ENCODE data around the gene SDC1.

The SDC1 gene

DNA sequence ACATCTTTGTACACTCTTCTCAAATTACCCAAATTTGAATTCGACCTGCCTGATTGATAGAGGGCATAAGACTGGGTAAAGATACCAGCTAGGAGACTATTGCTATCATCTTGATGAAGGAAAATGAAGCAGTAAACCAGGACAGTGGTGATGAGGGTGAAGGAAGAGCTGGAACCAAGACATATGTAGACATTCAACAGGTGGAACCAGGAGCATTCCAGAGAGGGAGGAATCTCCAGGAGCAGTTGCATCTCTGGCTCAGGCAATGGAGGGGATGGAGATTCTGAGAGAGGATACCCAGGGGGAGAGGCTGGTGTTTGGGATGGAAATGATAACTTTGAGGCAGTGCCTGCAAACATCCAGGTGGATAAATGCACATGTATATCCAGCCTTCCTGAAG, 41.6 kb downstream of the SDC1 start:
- no peak for DNase-seq (ENCODE audit: low read depth)

DNA sequence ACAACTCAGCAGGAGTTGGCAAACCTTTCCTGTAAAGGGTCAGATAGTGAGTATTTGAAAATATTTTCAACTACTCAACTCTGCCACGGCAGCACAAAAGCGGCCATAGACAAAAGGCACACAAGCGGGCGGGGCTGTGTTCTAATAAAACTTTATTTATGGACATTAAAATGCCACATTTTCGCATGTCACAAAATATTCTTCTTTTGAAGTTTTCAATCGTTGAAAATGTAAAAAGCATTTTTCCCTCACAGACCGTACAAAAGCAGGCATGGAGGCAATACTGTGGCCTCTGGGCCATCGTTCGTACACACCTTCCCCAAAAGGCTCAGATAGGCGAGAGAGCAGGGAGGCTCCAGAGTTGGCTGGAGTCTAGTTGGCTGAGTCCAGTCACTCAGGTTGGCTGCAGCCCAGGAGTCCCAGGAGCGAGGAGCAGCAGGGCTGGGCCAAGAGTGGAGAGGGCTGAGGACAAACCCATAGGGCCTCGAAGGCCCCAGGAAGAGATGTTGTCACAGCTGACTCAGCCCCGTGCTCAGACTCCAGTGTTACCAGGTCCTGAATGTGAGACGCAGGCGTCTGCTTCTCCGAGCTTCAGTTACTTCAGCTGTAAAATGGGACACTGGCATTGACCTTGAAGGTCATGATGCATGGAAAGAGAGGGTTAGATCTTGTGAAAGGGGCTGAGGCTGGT, 42.5 kb downstream of the SDC1 start:
- no peak for DNase-seq (ENCODE audit: low read depth)

DNA sequence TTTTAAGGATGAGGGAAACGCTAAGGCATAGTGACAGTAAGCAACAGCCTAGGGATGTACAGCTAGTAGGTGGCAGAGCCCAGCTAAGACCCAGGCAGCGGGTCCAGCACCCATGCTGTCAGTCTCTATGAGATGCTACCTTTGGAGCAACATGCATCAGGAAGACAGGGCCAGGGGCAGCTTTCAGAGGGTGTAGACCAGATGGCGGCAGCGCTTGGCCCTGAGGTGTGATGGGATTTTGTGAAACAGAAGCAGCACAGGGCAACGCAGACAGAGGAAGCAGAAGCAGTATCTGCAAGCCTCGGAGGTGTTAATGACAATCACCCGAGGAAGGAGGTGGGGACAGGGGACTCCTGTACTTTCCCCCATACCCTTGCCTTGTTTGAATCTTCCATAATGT, 43.2 kb downstream of the SDC1 start:
- DNase-seq (ENCODE audit: low read depth): no peak

DNA sequence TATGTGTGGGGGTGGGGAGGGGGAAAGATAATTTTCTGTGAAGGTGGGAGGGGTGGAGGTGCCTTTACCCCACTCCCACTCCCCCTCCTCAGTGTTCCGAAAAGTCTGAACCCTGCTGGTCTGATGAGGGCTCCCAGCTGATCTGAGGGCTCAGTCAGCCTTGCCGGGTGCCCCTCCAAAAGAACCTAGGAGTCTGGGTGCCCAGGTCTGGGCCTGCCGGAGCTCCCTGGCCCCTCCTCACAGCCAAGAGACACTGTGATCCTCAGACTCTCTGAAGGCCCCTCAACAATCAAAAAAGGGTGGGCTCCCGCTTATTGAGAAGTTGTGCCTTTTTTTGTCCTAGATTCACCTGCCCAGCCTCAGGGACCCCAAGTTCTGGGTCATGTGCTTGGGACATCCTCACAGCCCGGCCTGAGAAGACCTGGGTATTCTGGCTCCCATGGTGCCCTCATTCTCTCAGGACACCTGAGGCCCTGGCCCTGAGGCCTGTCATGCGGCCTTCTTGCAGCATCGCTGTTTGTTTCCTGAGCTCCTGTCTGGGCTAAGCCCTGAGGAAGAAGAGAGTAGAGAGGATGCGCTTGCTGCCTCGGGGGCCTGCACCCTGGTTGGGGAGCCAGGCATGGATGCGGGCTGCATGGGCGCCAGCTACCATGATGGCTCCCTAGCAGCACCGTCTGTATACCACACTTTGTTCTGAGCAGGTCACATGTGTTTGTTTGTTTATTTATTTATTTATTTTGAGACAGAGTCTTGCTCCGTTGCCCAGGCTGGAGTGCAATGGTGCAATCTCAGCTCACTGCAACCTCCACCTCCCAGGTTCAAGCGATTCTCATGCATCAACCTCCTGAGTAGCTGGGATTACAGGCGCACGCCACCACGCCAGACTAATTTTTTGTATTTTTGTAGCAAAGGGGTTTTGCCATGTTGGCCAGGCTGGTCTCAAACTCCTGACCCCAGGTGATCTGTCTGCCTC, 44.0 kb downstream of the SDC1 start:
- no peak for DNase-seq (ENCODE audit: low read depth)

DNA sequence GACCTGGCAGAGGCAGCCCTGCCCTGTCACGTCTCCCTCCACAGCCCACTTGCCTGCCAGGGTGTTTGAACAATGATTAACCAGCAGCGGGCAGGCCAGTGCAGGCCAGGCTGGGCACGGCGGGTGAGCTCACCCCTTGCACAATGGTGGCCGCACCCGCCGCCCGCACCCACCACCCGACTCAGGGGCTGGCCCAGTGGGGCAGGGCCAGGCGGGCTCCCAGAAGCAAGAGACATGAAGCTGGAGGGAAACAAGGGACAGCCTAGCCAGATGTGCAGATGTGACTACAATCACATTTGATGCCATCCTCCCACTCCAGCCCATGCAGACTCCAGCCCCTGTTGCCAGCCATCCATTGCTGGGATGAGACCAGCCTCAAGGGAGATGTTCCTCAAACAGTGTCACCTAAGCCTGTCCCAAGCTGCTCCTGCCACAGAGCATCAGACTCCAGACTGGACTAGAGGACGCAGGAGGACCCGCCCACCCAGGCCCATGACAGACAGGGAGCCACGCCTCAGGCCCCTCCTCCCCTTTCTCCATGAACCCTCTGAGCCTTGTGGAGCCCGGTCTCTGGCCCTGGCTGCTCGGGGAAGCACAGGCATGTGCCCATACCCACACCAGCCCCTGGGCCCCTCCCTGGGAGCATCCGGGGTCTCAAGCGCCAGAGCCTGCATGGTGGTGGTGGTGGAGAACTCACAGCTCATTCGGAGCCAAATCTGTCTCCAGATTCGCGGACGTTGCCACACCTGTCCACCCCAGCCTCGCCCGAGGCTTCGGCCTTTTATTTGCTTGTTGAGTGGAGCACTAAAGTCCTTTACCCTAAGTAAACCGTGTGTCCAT, 45.0 kb downstream of the SDC1 start:
- no peak for DNase-seq (ENCODE audit: low read depth)

DNA sequence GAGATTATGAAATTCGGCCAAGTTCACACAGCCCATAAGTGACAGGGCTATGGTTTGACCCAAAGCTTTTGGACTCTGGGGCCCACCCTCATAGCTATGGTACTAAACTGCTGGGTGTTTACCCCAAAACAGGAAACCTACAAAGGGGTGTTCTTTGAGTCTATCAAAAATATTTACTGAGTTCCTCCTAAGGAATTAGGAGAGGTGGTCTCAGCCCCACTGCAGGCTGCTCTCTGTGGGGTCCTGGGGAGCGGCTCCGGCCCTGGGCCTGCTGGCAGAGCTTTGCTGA, 45.5 kb downstream of the SDC1 start:
- DNase-seq (ENCODE audit: low read depth): no peak

DNA sequence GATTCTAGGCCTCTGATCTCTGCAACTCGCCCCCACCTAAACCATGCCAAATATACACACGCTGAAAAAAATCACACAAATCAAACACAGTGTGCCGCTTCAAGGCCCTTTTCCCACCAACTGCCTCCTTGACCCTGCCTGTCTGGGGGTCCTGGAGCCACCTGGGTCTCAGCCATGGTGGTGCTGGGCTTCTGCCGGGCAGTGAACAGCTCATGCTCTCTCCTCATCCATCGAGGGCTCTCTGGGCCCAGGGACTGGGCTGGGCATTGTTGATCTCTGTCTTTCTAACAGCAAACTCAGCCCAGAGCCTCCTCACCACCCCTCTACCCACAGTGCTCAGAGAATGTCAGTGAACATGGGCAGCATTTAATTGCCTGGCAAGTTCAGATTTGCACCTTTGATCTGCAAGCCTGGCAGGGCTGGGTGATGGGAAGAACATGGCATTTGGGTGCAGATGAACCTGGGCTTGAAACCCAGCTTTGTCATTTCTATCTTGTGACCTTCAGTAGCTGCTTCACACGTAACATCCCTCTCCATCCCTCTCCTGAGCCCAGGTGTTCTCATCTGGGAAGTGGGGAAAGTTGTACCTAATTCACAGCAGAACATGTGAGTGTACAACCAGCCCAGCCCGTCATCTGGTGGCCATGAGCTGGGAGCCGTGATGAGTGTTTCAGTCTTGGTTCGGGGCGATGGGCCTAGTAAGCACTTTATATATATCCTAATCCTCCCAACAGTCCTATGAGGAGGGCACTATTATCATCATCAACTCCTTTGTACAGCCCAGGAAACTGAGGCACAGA, 46.1 kb downstream of the SDC1 start:
- DNase-seq (ENCODE audit: low read depth): no peak

DNA sequence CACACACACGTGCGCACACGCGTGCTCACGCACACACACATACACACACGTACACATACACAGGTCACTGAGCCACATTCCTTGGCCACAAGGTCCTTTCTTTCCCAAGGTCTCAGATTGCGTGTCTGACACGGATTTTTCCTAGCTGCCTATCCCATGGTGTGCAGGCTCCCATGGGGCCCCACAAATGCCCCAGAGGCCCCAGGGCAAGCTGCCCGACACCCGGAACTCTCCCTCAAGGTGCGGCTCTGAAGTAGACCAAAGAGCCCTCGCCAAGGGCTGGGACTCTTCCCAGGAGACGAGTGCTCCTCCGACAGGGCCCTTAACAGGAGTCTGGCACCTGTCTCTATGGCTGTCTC, 46.7 kb downstream of the SDC1 start:
- no peak for DNase-seq (ENCODE audit: low read depth)

DNA sequence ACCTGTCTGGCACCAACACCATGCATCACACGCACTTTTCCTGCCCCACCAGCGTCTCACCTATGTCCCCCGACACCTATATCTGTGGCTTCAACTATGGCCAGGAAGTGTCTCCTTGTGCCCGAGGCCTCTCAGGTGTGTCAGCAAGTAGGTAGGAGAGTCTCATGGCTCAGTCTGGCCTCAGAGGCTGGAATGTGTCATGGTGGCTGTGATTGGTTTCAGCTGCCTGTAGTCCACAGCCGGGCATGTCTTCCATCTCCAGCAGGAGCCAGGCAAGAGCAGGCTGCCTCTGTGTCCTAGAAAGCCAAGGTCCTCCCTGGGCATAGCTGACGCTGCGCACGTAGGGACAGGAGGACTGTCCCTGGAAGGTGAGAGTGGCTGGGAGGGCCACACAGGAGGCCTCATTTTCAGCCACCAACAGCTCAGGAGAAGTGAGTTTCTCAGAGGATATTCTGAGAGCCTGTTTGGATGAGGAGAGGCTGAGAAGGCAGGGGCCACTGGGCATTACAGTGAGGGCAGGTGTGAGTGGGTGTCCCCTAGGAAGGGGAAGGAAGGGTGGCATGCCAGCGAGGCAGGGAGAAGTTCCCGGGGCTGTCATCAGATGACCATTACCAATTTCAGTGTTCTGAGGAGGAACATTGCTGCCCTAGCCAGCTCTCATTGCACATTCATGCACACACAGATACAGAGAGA, 47.2 kb downstream of the SDC1 start:
- DNase-seq (ENCODE audit: low read depth): no peak

DNA sequence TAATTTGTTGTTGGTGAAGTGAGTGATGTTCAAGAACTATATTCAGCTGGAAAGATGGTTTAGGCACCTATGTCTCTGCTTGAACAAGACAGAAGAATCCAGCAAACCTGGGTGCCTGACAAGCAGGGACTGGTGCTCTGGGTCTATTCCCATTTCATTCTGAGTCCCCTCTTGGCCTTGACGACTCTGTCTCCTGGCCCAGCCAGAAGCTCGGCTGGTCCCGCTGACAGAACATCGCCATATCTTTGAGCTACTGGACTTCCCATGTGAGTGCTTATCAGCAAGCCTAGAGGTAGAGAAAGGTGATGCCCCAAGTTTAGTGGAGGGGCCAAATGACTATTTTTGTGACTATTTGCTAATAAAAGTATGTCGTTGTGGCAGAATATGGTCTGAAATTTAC, 48.2 kb downstream of the SDC1 start:
- DNase-seq (ENCODE audit: low read depth): no peak

DNA sequence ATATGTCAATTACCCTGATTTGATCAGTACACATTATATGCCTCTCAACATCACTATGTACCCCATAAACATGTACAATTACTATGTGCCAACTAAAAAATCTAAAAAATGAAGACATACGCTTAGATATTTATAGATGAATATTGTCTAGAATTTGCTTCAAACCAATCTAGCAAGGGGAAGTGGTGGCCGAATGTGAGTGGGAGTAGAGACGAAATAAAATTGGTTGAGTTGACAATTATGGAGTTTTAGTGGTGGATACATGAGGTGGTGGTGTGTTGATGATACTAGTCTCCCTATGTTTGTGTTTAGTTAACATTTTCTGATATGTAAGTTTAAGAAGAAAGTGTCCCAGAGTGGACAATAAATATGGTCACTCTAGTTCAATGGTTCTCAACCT, 49.0 kb downstream of the SDC1 start:
- no peak for DNase-seq (ENCODE audit: low read depth)

DNA sequence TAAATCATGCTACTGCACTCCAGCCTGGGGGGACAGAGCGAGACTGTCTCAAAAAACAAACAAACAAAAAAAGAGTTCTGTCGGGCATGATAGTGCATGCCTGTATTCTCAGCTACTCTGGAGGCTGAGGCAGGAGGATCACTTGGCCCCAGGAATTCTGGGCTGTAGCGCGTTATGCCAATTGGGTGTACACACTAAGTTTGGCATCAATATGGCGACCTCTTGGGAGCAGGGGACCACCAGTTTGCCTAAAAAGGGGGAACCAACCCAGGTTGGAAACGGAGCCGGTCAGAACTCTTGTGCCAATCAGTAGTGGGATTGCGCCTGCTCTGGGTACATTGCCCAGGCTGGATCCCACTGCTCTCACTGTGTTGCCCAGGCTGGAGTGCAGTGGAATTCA, 49.7 kb downstream of the SDC1 start:
- DNase-seq (ENCODE audit: low read depth): no peak

DNA sequence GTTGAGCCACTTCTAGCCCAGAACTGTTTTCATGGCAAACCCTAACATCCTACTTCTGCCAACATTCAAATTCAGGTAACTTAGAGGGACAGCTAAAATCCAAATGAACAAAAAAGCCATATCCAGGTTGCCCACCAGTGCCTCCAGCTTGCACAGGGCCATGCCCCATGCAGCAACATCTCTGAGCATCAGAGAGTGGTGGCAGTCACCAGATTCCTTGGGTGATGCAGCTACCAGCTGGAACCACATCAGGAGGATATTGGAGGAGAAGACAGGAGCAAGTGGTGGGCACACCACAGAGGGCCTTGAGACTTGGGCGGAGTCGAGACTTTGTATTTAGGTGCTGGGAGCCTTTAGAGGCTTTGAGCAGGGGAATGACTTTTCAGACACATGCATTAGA, 50.5 kb downstream of the SDC1 start:
- DNase-seq (ENCODE audit: low read depth): no peak

DNA sequence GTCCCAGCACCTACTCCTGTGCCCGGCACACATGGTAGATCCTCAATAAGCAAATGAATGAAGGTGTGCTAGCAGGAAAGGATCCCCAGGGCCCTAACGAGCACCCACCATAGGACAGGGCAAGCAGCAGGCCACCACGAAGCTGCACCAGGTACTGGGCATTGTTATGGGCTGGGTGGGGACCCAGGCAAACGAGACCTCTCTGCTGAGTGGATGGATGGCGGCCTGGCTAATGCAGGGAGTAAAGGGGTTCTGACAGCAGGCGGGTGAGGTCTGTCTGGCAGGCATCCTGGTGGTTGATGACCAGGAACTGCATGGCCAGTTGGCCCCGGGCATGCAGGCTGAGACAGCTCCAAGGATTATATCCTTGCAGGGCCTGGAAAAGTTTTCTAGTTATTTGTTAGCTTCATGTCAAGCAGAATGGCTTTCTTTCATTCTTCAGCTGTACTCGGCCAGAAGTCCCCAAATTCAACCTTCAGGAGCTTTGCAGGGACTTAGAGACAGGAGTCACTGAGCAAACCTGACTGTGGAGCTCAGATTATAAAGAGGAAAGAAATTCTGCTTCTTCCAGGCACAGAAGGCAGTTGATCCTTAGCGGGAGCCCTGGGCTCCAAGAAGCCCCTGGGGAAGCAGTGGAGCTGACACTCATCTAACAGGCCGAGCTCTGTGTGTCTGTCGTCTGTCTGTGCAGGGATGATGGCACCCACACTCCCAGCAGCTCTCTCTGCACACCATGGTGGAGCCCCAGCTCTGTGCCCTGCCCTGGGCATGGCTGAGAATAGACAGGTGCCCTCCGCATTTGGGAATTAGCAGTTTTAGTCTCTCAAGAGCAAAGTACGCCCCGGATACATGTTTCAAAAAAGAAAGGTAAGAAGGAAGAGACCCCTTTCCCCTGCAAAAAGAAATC, 51.2 kb downstream of the SDC1 start:
- no peak for DNase-seq (ENCODE audit: low read depth)

DNA sequence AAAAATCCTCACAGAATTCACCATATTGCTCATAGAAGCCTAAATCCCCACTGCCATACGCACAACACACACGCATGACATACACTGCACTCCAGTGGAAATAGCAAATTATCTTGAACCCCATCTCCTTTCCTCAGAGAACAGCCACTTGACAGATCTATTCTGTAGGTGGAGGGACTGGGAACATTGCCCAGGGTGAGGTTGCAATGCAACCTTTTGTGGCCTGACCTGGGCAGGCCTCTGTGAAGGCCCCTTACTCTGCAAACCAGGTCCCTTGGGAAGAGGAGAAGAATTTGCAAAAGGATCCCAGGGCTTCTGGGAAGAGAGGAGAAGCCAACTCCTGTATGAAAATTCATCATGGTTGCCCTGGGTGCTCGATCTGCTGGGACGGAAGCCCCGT, 51.9 kb downstream of the SDC1 start:
- no peak for DNase-seq (ENCODE audit: low read depth)

DNA sequence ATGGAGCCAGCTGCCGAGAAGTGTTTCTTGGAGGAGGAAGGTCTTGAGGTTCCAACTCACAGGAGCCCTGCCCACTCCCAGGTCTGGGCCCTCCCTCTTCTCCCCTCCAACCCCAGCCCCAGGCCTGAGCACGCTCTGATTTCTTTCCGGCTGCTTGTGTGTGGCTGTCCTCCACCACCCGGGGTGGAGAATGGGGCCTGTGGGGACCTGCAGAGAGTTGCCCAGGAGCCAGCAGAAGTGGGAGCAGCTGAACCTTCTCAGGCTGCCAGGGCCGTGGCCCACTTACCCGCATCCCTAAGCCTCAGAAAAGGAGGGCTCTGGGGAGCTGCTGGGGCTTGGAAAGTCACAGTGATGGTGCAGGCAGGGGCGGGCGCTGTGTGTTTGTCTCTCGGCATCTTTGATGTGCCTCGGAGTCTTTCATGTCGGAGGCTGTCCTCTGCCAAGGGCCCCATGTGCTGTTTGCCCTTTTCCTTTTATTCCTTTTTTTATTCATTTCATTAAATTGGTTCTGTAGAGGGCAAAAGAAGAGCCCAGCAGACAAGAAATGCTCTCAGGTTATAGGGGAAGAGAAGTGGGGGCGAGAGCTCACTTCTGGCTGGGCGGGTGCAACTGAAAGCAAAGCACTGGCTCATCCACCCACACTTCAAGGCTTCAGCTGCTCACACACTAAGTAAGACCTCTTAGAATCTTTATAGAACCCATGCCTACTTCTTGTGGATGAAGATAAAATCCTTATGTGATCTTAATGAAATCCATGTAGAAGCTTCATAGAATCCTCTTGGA, 52.5 kb downstream of the SDC1 start:
- no peak for DNase-seq (ENCODE audit: low read depth)

DNA sequence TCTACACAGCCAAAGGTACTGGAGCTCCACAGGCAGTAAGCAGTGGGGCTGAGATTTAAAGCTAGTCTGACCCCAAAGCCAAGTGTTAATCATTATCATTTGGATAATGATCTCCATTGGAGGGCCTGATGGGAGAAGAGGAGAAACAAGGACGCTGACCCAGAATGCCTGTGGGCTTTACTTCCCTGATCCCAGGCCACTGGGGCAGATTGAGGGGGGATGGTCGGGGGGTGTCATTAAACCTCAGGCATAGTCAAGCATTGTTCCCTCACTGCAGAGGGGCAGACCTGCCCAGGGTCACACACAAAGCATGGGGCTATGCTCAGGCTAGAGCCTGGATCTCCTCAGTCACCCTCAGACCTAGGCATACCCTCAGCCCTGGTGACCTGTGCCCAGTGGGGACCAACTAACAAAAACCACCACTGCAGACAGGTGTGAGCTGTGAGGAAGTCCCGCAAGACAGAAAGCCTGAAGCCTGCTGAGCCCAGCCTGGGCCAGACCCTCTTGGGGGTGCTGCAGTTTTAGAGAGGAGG, 53.4 kb downstream of the SDC1 start:
- no peak for DNase-seq (ENCODE audit: low read depth)

DNA sequence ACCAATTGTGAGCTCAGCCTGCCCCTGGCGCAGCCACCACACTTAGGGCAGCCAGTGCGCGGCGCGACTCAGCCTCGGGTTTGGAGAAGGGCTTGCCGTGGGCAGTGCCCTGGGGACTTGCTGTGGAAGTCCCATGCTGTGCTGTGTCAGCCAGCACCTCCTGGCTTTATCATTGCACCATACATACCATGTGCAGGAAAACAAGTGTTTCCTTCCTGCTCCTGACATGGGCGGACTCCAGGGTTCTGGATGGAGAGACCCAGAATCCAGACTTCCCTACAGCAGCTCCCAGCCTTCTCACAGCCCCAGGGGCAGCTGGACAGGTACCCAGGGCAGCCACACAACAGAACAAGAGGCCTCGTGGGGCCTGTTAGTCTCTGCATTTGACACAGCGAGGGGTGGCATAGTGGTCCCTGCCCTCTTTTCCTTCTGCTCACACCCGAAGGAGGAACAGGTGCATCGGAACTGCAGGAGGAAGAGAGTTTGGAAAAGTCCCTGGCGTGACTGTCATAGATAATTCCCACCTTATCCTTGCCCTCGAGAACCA, 54.2 kb downstream of the SDC1 start:
- DNase-seq (ENCODE audit: low read depth): no peak

Measured in non-pigmented ciliary epithelial cell (primary cell).